ENCODE results near the gene CRCP. TPM values are rescaled to one million over a fixed set of nuclear protein-coding genes. Genes with fewer than 3 reads are reported as not detected.
A peak's percentile ranks its signal among the peaks of the same experiment; 100 is the strongest.

The CRCP gene
- total and polyA plus RNA-seq, 2 of the 13 experiments (the other 11 are each of a cell fraction or from before 2014, with no cell fraction given) = 22.7 to 31.0 TPM

DNA sequence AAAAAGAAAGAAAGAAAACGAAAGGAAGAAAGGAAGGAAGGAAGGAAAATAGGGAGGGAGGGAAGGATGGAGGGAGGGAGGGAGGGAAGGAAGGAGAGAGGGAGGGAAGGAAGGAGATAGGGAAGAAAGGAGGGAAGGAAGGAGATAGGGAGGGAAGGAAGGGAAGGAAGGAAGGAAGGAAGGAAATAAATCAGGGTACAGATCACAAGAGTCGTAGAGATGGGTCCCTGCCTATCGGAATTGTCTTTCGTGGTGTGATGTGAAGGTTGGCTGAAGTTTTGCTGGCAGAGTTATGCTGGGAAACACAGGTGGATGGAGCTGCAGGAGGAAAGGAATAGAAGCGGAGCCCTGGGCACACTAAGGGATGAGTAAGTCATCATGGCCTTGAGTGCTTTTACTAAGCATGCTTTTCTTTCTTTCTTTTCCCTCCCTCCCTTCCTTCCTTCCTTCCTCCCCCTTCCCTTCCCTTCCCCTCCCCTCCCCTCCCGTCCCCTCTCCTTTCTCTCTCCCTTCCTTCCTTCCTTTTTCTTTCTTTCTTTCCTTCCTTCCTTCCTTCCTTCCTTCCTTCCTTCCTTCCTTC, 78.6 kb downstream of the CRCP start (continued):
- TF ChIP-seq ZBTB4 (CRISPR knock-in tag; IDR thresholded peaks at IDR 0.05; ENCODE audit: borderline replicate concordance) (no peak), NR0B2 (CRISPR knock-in tag; IDR thresholded peaks at IDR 0.05) (no peak), ZNF761 (CRISPR knock-in tag; conservative IDR thresholded peaks at IDR 0.05) (no peak), ZFP36 (IDR thresholded peaks at IDR 0.05; ENCODE audit: borderline replicate concordance, low read depth, low read length, partially characterized antibody) (no peak), EHMT2 (IDR thresholded peaks at IDR 0.05; ENCODE audit: borderline replicate concordance, low read depth, low read length) (no peak), ZFAT (CRISPR knock-in tag; conservative IDR thresholded peaks at IDR 0.05) (no peak), MIXL1 (CRISPR knock-in tag; IDR thresholded peaks at IDR 0.05) (no peak), NCOR1 (IDR thresholded peaks at IDR 0.05; ENCODE audit: borderline replicate concordance, low read length) (no peak), SKI (IDR thresholded peaks at IDR 0.05; ENCODE audit: partially characterized antibody) (no peak), NPAS2 (CRISPR knock-in tag; IDR thresholded peaks at IDR 0.05; ENCODE audit: borderline replicate concordance) (no peak)
- TF ChIP-seq, protein P1, sequence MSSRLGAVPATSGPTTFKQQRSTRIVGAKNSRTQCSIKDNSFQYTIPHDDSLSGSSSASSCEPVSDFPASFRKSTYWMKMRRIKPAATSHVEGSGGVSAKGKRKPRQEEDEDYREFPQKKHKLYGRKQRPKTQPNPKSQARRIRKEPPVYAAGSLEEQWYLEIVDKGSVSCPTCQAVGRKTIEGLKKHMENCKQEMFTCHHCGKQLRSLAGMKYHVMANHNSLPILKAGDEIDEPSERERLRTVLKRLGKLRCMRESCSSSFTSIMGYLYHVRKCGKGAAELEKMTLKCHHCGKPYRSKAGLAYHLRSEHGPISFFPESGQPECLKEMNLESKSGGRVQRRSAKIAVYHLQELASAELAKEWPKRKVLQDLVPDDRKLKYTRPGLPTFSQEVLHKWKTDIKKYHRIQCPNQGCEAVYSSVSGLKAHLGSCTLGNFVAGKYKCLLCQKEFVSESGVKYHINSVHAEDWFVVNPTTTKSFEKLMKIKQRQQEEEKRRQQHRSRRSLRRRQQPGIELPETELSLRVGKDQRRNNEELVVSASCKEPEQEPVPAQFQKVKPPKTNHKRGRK (CRISPR knock-in tag; IDR thresholded peaks at IDR 0.05) = 0 out of 2 replicates have a peak, but pooled peaks have one; percentile 45
- TF ChIP-seq, protein P2, sequence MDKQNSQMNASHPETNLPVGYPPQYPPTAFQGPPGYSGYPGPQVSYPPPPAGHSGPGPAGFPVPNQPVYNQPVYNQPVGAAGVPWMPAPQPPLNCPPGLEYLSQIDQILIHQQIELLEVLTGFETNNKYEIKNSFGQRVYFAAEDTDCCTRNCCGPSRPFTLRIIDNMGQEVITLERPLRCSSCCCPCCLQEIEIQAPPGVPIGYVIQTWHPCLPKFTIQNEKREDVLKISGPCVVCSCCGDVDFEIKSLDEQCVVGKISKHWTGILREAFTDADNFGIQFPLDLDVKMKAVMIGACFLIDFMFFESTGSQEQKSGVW (CRISPR knock-in tag; IDR thresholded peaks at IDR 0.05; ENCODE audit: borderline replicate concordance) = no peak
- TF ChIP-seq, protein P3, sequence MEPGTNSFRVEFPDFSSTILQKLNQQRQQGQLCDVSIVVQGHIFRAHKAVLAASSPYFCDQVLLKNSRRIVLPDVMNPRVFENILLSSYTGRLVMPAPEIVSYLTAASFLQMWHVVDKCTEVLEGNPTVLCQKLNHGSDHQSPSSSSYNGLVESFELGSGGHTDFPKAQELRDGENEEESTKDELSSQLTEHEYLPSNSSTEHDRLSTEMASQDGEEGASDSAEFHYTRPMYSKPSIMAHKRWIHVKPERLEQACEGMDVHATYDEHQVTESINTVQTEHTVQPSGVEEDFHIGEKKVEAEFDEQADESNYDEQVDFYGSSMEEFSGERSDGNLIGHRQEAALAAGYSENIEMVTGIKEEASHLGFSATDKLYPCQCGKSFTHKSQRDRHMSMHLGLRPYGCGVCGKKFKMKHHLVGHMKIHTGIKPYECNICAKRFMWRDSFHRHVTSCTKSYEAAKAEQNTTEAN (CRISPR knock-in tag; conservative IDR thresholded peaks at IDR 0.05) = no peak

All from HepG2 (cell line).